ENCODE measurements around the gene UVRAG. TPM values are rescaled to one million over a fixed set of nuclear protein-coding genes. Genes with fewer than 3 reads are reported as not detected.

UVRAG gene
- total and polyA plus RNA-seq, 4 donors = 4.4 to 15.1 (median 10.0) TPM

GRCh38 chr11:75929706-75930105 is 114.7 kb downstream of the UVRAG start:
- Histone ChIP-seq H3K4me3 (ENCODE audit: low read depth in 1 of 3, low read length in 3 of 3) (no peak overlapping the region), H3K9me3 (ENCODE audit: control insufficient read depth in 4 of 4, low read length in 3 of 4) (no peaks in the 10 kb centered on the region), H3K27ac (ENCODE audit: low read depth in 1 of 2, low read length in 2 of 2) (no peak overlapping the region), H3K4me1 (ENCODE audit: control insufficient read depth in 4 of 4, insufficient read depth in 4 of 4, low read length in 3 of 4) (no peaks in the 10 kb centered on the region), H3K9ac (ENCODE audit: low read depth in 1 of 2, low read length in 2 of 2) (no peak overlapping the region), H3K36me3 (ENCODE audit: control insufficient read depth in 4 of 4, insufficient read depth in 3 of 4, low read depth in 1 of 4, low read length in 3 of 4) (peaks cover 0 to 2% (median 0%) of the 10 kb centered on the region in 4 donors), H3K27me3 (ENCODE audit: control insufficient read depth in 4 of 4, insufficient read depth in 4 of 4, low read length in 3 of 4) (no peaks in the 10 kb centered on the region)
- TF ChIP-seq EGR1 (IDR thresholded peaks at IDR 0.05; ENCODE audit: low read depth in 2 of 2) (no peak), HNF4G (IDR thresholded peaks at IDR 0.05) (no peak), FOXA2 (IDR thresholded peaks at IDR 0.05) (no peak), TAF1 (conservative IDR thresholded peaks at IDR 0.05) (no peak), REST (IDR thresholded peaks at IDR 0.05) (no peak), JUND (IDR thresholded peaks at IDR 0.05) (no peak), RAD21 (IDR thresholded peaks at IDR 0.05) (no peak), YY1 (IDR thresholded peaks at IDR 0.05) (no peak), RXRA (IDR thresholded peaks at IDR 0.05) (no peak), GABPA (IDR thresholded peaks at IDR 0.05 in 1 of 2, conservative IDR thresholded peaks at IDR 0.05 in 1 of 2) (no peak), FOXA1 (IDR thresholded peaks at IDR 0.05) (no peak), MAX (IDR thresholded peaks at IDR 0.05) (no peak), ZBTB33 (IDR thresholded peaks at IDR 0.05) (no peak), SP1 (IDR thresholded peaks at IDR 0.05) (no peak)
- TF ChIP-seq, protein P1, sequence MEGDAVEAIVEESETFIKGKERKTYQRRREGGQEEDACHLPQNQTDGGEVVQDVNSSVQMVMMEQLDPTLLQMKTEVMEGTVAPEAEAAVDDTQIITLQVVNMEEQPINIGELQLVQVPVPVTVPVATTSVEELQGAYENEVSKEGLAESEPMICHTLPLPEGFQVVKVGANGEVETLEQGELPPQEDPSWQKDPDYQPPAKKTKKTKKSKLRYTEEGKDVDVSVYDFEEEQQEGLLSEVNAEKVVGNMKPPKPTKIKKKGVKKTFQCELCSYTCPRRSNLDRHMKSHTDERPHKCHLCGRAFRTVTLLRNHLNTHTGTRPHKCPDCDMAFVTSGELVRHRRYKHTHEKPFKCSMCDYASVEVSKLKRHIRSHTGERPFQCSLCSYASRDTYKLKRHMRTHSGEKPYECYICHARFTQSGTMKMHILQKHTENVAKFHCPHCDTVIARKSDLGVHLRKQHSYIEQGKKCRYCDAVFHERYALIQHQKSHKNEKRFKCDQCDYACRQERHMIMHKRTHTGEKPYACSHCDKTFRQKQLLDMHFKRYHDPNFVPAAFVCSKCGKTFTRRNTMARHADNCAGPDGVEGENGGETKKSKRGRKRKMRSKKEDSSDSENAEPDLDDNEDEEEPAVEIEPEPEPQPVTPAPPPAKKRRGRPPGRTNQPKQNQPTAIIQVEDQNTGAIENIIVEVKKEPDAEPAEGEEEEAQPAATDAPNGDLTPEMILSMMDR (IDR thresholded peaks at IDR 0.05; ENCODE audit: low read depth, low read length, missing input control) = no peak
- TF ChIP-seq, protein P2, sequence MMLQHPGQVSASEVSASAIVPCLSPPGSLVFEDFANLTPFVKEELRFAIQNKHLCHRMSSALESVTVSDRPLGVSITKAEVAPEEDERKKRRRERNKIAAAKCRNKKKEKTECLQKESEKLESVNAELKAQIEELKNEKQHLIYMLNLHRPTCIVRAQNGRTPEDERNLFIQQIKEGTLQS (IDR thresholded peaks at IDR 0.05) = no peak
- WGBS = 98% methylated on average over 4 of the region's 4 CpGs
- no peak for DNase-seq (ENCODE audit: low spot score)

GRCh38 chr11:75930534-75930933 is 115.5 kb downstream of the UVRAG start:
- no peaks in the 10 kb centered on the region for H3K4me1 ChIP-seq (ENCODE audit: control insufficient read depth in 4 of 4, insufficient read depth in 4 of 4, low read length in 3 of 4)
- TF ChIP-seq REST (IDR thresholded peaks at IDR 0.05) = no peak
- no peak overlapping the region for H3K9ac ChIP-seq (ENCODE audit: low read depth in 1 of 2, low read length in 2 of 2)
- H3K4me3 ChIP-seq (ENCODE audit: low read depth in 1 of 3, low read length in 3 of 3) = no peak overlapping the region
- 98% methylated on average over 5 of the region's 5 CpGs for WGBS
- peaks cover 0 to 2% (median 0%) of the 10 kb centered on the region in 4 donors for H3K36me3 ChIP-seq (ENCODE audit: control insufficient read depth in 4 of 4, insufficient read depth in 3 of 4, low read depth in 1 of 4, low read length in 3 of 4)
- no peaks in the 10 kb centered on the region for H3K9me3 ChIP-seq (ENCODE audit: control insufficient read depth in 4 of 4, low read length in 3 of 4)
- no peaks in the 10 kb centered on the region for H3K27me3 ChIP-seq (ENCODE audit: control insufficient read depth in 4 of 4, insufficient read depth in 4 of 4, low read length in 3 of 4)
- H3K27ac ChIP-seq (ENCODE audit: low read depth in 1 of 2, low read length in 2 of 2) = no peak overlapping the region
- no peak for DNase-seq (ENCODE audit: low spot score)
